GM12878 (cell line): ENCODE data around the gene ST6GALNAC3. TPM values are rescaled to one million over a fixed set of nuclear protein-coding genes. Genes with fewer than 3 reads are reported as not detected.

Experiments used
- ATAC-seq: fragments of 200-7000 bp; cut with Tn5 transposase; 3 replicates; pipeline ENCODE4 v1.9.1; 2020; ENCODE audit warnings: mild to moderate bottlenecking, moderate library complexity
- BruUV-seq: library from RNA; stranded (reverse); fragments of 400-500 nt; replicated peaks from 2 replicates; lab custom pipeline; 2021; lab: Mats Ljungman, UMichigan
- CTCF ChIA-PET: fragments of 300-600 bp; sonication (Branson Sonifier 250); formaldehyde crosslinking; extraction: SDS; loops from one replicate; lab custom pipeline; 2021; ENCODE audit warnings: inconsistent platforms; lab: Yijun Ruan, JAX
- POLR2A ChIA-PET: fragments of 350-600 bp; formaldehyde crosslinking; extraction: SDS; loops from one replicate; lab custom pipeline; 2021; ENCODE audit warnings: inconsistent platforms; lab: Charles Lee
- RAD21 ChIA-PET: fragments of 300-600 bp; sonication (Branson Sonifier 250); formaldehyde crosslinking; loops from one replicate; lab custom pipeline; 2023; ENCODE audit warnings: antibody characterized with exemption; ENCODE audit not compliant: unreplicated experiment; lab: Charles Lee
- SMC1A ChIA-PET: fragments of 300-600 bp; sonication (Branson Sonifier 250); formaldehyde crosslinking; loops from one replicate; lab custom pipeline; 2023; ENCODE audit not compliant: unreplicated experiment, uncharacterized antibody; lab: Charles Lee
- DNase-seq: peaks from one replicate; pipeline ENCODE4 v3.0.0-alpha.2; 2011; ENCODE audit warnings: low read depth, low spot score
- FAIRE-seq: peaks from 3 replicates; lab custom pipeline; 2011; peaks lifted over from hg19 to GRCh38; lab: Jason Lieb, UNC
- H2AFZ ChIP-seq: 2 replicates; pipeline ENCODE4 v1.6.0; 2011; ENCODE audit warnings: low read depth, low read length, control low read depth; ENCODE audit not compliant: control insufficient read depth
- H3K27ac ChIP-seq: 2 replicates; pipeline ENCODE4 v1.5.1; 2011; ENCODE audit warnings: control low read depth; ENCODE audit not compliant: control insufficient read depth, insufficient read depth
- H3K27me3 ChIP-seq, 2 experiments: replicated peaks in 1 of 2; 2 replicates each; pipeline versions ENCODE4 v1.6.0 to v1.6.1; 2011; ENCODE audit warnings: low read length in 1 of 2; ENCODE audit not compliant: control insufficient read depth in 2 of 2, insufficient read depth in 2 of 2
- H3K36me3 ChIP-seq, 2 experiments: 2 replicates each; pipeline ENCODE4 v1.5.1; 2011; ENCODE audit warnings: low read length in 1 of 2; ENCODE audit not compliant: control insufficient read depth in 2 of 2, insufficient read depth in 2 of 2
- H3K4me1 ChIP-seq: 2 replicates; pipeline ENCODE4 v1.6.1; 2011; ENCODE audit warnings: mild to moderate bottlenecking, low read length, moderate library complexity, mixed read lengths; ENCODE audit not compliant: control insufficient read depth, insufficient read depth
- H3K4me2 ChIP-seq: 2 replicates; pipeline ENCODE4 v1.6.0; 2011; ENCODE audit warnings: control low read depth; ENCODE audit not compliant: control insufficient read depth, insufficient read depth
- H3K4me3 ChIP-seq: fragments of 200-600 bp; sonication (generic); 2 replicates; pipeline ENCODE4 v1.5.1; 2016
- H3K79me2 ChIP-seq: 2 replicates; pipeline ENCODE4 v1.6.0; 2011; ENCODE audit warnings: low read length; ENCODE audit not compliant: control insufficient read depth, insufficient read depth
- H3K9ac ChIP-seq: 2 replicates; pipeline ENCODE4 v1.8.0; 2011; ENCODE audit warnings: low read length, control low read depth, mixed read lengths; ENCODE audit not compliant: control insufficient read depth, insufficient read depth
- H3K9me3 ChIP-seq: replicated peaks from 3 replicates; pipeline ENCODE4 v1.5.1; 2011; ENCODE audit warnings: mild to moderate bottlenecking, low read length; ENCODE audit not compliant: control insufficient read depth, insufficient read depth
- H4K20me1 ChIP-seq: 2 replicates; pipeline ENCODE4 v1.6.0; 2011; ENCODE audit not compliant: control insufficient read depth, insufficient read depth
- JUND ChIP-seq: IDR thresholded peaks from 2 replicates; pipeline ENCODE4 v1.6.1; 2012; ENCODE audit warnings: low read depth, mild to moderate bottlenecking, low read length, improper control_type of control experiment, moderate library complexity
- LARP7 ChIP-seq: fragments of 450-650 bp; IDR thresholded peaks from 2 replicates; pipeline ENCODE4 v1.6.1; 2017; ENCODE audit warnings: mild to moderate bottlenecking
- MEF2A ChIP-seq: IDR thresholded peaks from 2 replicates; pipeline ENCODE4 v1.6.1; 2011; ENCODE audit warnings: low read depth, mild to moderate bottlenecking, low read length, moderate library complexity; ENCODE audit not compliant: insufficient read depth
- NRF1 ChIP-seq: conservative IDR thresholded peaks from 2 replicates; pipeline ENCODE4 v1.6.1; 2011; ENCODE audit warnings: mild to moderate bottlenecking, low read depth, low read length, improper control_type of control experiment
- TARDBP ChIP-seq: IDR thresholded peaks from 2 replicates; pipeline ENCODE4 v1.6.1; 2016; ENCODE audit warnings: borderline replicate concordance
- WGBS: methylation state at CpG from one replicate; pipeline ENCODE4 v1.1.6; 2016; ENCODE audit warnings: low lambda C conversion rate; ENCODE audit not compliant: insufficient replicate concordance, insufficient coverage; ENCODE audit errors: missing lambda C conversion rate; 5-methylcytosine and 5-hydroxymethylcytosine counted together
- in situ Hi-C: fragments of 300-500 bp; cut with MboI; formaldehyde crosslinking; loops from 9 replicates; pipeline ENCODE4 v1.14.3; 2018; ENCODE audit warnings: mixed read lengths
- intact Hi-C: fragments of 100-400 bp; cut with micrococcal nuclease; formaldehyde crosslinking; loops from one replicate; pipeline ENCODE4 v1.14.2; 2022; ENCODE audit not compliant: unreplicated experiment
- polyA plus RNA-seq, 11 experiments: library from polyadenylated mRNA; depleted of rRNA in 4 of 11; unstranded in 6 of 11; stranded (reverse) in 5 of 11; fragments of >200 nt; fragmentation: Nextera tagmentation in 4 of 11; fragmentation: Illumina TruSeq in 1 of 11; extraction: Ambion mirVana in 4 of 11; extraction: Trizol in 1 of 11; gene quantifications; 1 replicate in 1 of 11; 2 replicates in 10 of 11; pipeline versions ENCODE4 v1.2.1 to v1.2.3, GENCODE V29; 2011 to 2016; ENCODE audit warnings: inconsistent platforms in 2 of 11, missing spikeins in 2 of 11, low read depth in 1 of 11
- total RNA-seq, 4 experiments: library from RNA; depleted of rRNA in 3 of 4; stranded (reverse); fragments of >200 nt in 3 of 4; fragmentation: Illumina TruSeq in 1 of 4; extraction: Trizol in 1 of 4; gene quantifications; 2 replicates each; pipeline versions ENCODE4 v1.2.1 to v1.2.3, GENCODE V29; 2013 to 2021
- TF ChIP-seq, protein P1 (sequence below): IDR thresholded peaks from 2 replicates; pipeline ENCODE4 v1.6.1; 2012; ENCODE audit warnings: low read depth, low read length, improper control_type of control experiment
- TF ChIP-seq, protein P2 (sequence below): IDR thresholded peaks from 2 replicates; pipeline ENCODE4 v1.6.1; 2011; ENCODE audit warnings: mild to moderate bottlenecking, low read depth, low read length, moderate library complexity; ENCODE audit not compliant: insufficient replicate concordance

The ST6GALNAC3 gene
- total and polyA plus RNA-seq, 10 of the 15 experiments (the other 5 are each of a cell fraction or from before 2014, with no cell fraction given): 0.04 to 0.68 (median 0.18) TPM; not detected in 3

DNA sequence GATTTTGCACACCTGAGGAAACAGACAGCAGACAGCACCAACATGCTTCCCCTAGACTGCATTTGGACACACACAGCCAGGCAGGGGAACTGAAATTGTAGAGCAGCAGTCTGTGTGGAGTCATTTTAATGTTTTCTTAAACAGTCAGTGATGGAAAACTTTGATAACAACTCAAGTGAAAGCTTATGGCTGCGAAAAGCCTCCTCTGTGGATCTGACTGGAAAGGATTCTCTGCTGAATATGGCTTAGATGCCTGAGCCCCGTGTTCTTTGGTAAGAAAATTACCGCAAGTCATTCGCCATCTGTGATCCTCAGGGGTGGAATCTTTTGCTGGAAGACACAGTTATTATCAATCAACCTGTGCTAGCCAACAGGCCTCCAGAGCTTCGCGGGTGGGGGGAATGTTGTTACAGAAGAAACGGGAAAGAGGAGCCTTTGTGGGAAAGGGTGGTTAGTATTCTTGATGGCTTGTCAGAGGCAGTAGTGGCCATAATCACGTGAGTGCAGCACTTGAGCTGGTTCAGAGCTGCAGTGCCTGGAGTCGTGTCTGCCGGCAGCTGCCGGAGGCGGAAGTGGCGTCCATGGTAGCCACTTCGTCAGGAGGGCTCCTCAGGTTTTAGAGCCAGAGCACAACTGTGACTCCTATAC lies 204.7 kb downstream of the ST6GALNAC3 start:
- no peak for TF ChIP-seq JUND
- TF ChIP-seq, protein P1, sequence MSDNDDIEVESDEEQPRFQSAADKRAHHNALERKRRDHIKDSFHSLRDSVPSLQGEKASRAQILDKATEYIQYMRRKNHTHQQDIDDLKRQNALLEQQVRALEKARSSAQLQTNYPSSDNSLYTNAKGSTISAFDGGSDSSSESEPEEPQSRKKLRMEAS: no peak
- TF ChIP-seq, protein P2, sequence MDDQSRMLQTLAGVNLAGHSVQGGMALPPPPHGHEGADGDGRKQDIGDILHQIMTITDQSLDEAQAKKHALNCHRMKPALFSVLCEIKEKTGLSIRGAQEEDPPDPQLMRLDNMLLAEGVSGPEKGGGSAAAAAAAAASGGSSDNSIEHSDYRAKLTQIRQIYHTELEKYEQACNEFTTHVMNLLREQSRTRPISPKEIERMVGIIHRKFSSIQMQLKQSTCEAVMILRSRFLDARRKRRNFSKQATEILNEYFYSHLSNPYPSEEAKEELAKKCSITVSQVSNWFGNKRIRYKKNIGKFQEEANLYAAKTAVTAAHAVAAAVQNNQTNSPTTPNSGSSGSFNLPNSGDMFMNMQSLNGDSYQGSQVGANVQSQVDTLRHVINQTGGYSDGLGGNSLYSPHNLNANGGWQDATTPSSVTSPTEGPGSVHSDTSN: no peak
- no peak for TF ChIP-seq TARDBP
- no peak for TF ChIP-seq LARP7
- ChIA-PET RAD21 (no interaction called here), SMC1A (no interaction called here), POLR2A (no interaction called here), CTCF (no interaction called here)
- no peaks in the 10 kb centered on the region for H3K9me3 ChIP-seq
- no peaks in the 10 kb centered on the region for H3K36me3 ChIP-seq
- intact Hi-C loops (no loop called here), in situ Hi-C loops (no loop called here)
- H3K79me2 ChIP-seq: no peaks in the 10 kb centered on the region
- 54% methylated on average over 14 of the region's 14 CpGs for WGBS
- H3K27me3 ChIP-seq: no peaks in the 10 kb centered on the region
- DNase-seq (no peak), ATAC-seq (no peak), FAIRE-seq (no peak)
- no TSS peak for BruUV-seq
- no peak overlapping the region for H3K4me2 ChIP-seq
- no peak overlapping the region for H3K4me3 ChIP-seq
- no peak overlapping the region for H2AFZ ChIP-seq
- H3K4me1 ChIP-seq: no peaks in the 10 kb centered on the region
- no peak overlapping the region for H3K9ac ChIP-seq
- no peaks in the 10 kb centered on the region for H4K20me1 ChIP-seq
- H3K27ac ChIP-seq: no peak overlapping the region

DNA sequence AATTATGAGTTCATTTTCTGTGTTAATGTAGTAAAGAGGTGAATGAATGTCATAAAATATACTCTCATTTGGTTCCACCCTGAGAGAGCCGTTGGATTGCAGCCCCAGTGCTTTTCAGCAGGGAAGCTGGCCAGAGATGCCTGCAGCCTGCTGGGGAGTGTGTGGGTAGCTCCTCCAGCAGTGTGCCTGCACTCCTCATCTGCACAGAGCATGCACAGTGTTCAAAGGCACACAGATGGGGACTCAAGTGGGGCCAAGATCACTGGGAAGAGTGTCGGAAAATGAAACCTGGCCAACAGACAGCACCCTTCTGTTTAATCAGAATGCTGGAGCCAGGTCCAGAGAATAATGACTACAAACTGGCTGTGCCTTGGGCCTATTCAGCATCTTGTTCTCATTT lies 206.8 kb downstream of the ST6GALNAC3 start:
- no peaks in the 10 kb centered on the region for H3K9me3 ChIP-seq

More for the DNA sequence above, 206.8 kb downstream of the ST6GALNAC3 start:
- no peak for DNase-seq
- FAIRE-seq: no peak
- SMC1A ChIA-PET: no interaction called here
- intact Hi-C loops (no loop called here), in situ Hi-C loops (no loop called here)
- CTCF ChIA-PET: no interaction called here
- Histone ChIP-seq H3K79me2 (no peaks in the 10 kb centered on the region), H3K36me3 (no peaks in the 10 kb centered on the region), H3K4me1 (no peaks in the 10 kb centered on the region), H3K27ac (no peak overlapping the region), H2AFZ (no peak overlapping the region), H4K20me1 (no peaks in the 10 kb centered on the region), H3K4me2 (no peak overlapping the region), H3K9ac (no peak overlapping the region), H3K4me3 (no peak overlapping the region), H3K27me3 (no peaks in the 10 kb centered on the region)
- no TSS peak for BruUV-seq
- no peak for TF ChIP-seq NRF1
- no peak for TF ChIP-seq MEF2A
- RAD21 ChIA-PET: no interaction called here
- no peak for ATAC-seq
- WGBS: 69% methylated on average over 2 of the region's 2 CpGs
- POLR2A ChIA-PET: no interaction called here
